Measurements from ENCODE around the gene ZBTB7C.

ZBTB7C gene

DNA sequence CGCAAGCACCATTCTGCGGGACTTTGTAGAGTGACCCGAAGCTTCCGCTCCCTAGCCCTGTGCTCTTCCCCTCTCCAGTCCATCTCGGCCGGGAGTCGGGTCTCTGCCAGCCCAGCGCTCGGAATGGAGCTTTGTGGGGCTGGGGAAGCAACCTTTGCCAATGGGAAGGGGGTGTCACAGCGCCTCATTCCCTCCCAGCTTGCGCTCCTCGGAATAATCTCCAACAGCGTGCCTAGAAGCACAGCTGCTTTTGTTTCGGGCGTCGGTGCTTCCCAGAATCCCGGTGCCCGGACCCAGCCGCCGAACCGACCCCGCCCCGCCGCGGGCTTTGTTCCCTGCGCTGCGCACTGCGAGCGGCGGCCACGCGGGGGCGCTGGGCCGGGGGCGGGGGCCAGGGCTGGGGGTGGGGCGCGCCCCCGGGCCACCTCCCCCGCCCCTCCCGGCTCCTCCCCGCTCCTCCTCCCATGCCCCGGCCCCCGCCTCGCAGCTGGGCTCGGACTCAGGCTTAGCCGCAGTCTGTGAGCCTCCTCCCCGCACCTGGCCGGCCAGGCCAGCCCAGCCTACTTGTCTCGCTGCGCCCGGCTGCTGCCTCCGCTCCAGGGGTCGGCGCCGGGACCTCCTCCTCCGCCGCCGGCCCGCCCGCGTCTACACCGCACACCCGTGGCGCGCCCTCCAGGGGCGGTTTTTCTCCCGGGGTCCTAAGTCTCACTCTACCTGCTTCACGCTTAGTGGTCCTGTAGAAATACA is 401.1 kb downstream of the ZBTB7C start (continued):
- TF ChIP-seq, protein P1, sequence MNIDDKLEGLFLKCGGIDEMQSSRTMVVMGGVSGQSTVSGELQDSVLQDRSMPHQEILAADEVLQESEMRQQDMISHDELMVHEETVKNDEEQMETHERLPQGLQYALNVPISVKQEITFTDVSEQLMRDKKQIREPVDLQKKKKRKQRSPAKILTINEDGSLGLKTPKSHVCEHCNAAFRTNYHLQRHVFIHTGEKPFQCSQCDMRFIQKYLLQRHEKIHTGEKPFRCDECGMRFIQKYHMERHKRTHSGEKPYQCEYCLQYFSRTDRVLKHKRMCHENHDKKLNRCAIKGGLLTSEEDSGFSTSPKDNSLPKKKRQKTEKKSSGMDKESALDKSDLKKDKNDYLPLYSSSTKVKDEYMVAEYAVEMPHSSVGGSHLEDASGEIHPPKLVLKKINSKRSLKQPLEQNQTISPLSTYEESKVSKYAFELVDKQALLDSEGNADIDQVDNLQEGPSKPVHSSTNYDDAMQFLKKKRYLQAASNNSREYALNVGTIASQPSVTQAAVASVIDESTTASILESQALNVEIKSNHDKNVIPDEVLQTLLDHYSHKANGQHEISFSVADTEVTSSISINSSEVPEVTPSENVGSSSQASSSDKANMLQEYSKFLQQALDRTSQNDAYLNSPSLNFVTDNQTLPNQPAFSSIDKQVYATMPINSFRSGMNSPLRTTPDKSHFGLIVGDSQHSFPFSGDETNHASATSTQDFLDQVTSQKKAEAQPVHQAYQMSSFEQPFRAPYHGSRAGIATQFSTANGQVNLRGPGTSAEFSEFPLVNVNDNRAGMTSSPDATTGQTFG (tag by site-specific recombination; IDR thresholded peaks at IDR 0.05; ENCODE audit: borderline replicate concordance): no peak
- TF ChIP-seq, protein P2, sequence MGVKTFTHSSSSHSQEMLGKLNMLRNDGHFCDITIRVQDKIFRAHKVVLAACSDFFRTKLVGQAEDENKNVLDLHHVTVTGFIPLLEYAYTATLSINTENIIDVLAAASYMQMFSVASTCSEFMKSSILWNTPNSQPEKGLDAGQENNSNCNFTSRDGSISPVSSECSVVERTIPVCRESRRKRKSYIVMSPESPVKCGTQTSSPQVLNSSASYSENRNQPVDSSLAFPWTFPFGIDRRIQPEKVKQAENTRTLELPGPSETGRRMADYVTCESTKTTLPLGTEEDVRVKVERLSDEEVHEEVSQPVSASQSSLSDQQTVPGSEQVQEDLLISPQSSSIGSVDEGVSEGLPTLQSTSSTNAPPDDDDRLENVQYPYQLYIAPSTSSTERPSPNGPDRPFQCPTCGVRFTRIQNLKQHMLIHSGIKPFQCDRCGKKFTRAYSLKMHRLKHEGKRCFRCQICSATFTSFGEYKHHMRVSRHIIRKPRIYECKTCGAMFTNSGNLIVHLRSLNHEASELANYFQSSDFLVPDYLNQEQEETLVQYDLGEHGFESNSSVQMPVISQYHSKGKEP (tag by site-specific recombination; IDR thresholded peaks at IDR 0.05): no peak
- TF ChIP-seq ZNF623 (tag by site-specific recombination; IDR thresholded peaks at IDR 0.05): no peak
- TF ChIP-seq ZNF175 (tag by site-specific recombination; IDR thresholded peaks at IDR 0.05): no peak
- TF ChIP-seq ZFP69B (tag by site-specific recombination; IDR thresholded peaks at IDR 0.05): no peak
- TF ChIP-seq ZNF677 (tag by site-specific recombination; IDR thresholded peaks at IDR 0.05): no peak

DNA sequence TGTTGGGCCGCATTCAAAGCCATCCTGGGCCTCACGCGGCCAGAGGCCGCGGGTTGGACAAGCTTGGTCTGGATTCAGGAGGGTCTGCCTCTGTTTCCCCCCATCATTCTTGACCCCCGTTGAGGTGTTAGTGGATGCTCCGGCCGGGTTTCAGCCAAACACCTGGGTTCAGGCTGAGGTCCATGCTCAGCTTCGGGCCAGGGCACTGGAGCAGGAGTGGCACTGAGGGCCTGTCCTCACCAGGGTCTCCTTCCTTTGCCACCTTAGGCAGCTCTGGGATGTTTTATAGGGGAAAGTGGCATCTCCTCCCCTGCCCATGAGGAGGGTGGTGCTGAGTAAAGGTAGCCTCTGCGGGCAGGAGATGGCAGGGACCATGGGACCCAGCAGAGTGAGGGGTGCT is 401.8 kb downstream of the ZBTB7C start:
- Histone ChIP-seq H3K4me3 (ENCODE audit: low read depth, low read length) (no peak overlapping the region), H3K36me3 (ENCODE audit: control insufficient read depth in 2 of 2, insufficient read depth in 1 of 2, low read length in 2 of 2) (no peaks in the 10 kb centered on the region), H3K4me1 (ENCODE audit: control insufficient read depth, insufficient read depth, low read length) (peaks cover 6% of the 10 kb centered on the region), H3K27ac (ENCODE audit: extremely low read depth, low read depth, low read length) (no peak overlapping the region), H3K9me3 (ENCODE audit: control insufficient read depth, insufficient read depth, low read depth, low read length) (no peaks in the 10 kb centered on the region)
- ChIA-PET POLR2A (interaction anchor here (0.9 kb wide), 1 partner anchor 9 kb away, joined by 3 read pairs; no protein-coding TSS in a partner anchor), CTCF (interaction anchor here (0.5 to 2.8 kb wide), 31 partner anchors 10 to 895 kb away, joined by 3 to 36 read pairs (median 3); no protein-coding TSS in a partner anchor)
- TF ChIP-seq ZNF335 (tag by site-specific recombination; conservative IDR thresholded peaks at IDR 0.05): no peak
- TF ChIP-seq ZNF548 (tag by site-specific recombination; IDR thresholded peaks at IDR 0.05): no peak
- TF ChIP-seq ZBTB20 (tag by site-specific recombination; IDR thresholded peaks at IDR 0.05): no peak
- TF ChIP-seq ZNF624 (tag by site-specific recombination; IDR thresholded peaks at IDR 0.05): no peak
- TF ChIP-seq FEZF1 (tag by site-specific recombination; IDR thresholded peaks at IDR 0.05): no peak
- TF ChIP-seq, protein P3, sequence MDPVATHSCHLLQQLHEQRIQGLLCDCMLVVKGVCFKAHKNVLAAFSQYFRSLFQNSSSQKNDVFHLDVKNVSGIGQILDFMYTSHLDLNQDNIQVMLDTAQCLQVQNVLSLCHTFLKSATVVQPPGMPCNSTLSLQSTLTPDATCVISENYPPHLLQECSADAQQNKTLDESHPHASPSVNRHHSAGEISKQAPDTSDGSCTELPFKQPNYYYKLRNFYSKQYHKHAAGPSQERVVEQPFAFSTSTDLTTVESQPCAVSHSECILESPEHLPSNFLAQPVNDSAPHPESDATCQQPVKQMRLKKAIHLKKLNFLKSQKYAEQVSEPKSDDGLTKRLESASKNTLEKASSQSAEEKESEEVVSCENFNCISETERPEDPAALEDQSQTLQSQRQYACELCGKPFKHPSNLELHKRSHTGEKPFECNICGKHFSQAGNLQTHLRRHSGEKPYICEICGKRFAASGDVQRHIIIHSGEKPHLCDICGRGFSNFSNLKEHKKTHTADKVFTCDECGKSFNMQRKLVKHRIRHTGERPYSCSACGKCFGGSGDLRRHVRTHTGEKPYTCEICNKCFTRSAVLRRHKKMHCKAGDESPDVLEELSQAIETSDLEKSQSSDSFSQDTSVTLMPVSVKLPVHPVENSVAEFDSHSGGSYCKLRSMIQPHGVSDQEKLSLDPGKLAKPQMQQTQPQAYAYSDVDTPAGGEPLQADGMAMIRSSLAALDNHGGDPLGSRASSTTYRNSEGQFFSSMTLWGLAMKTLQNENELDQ (tag by site-specific recombination; IDR thresholded peaks at IDR 0.05; ENCODE audit: low read depth): no peak
- TF ChIP-seq, protein P4, sequence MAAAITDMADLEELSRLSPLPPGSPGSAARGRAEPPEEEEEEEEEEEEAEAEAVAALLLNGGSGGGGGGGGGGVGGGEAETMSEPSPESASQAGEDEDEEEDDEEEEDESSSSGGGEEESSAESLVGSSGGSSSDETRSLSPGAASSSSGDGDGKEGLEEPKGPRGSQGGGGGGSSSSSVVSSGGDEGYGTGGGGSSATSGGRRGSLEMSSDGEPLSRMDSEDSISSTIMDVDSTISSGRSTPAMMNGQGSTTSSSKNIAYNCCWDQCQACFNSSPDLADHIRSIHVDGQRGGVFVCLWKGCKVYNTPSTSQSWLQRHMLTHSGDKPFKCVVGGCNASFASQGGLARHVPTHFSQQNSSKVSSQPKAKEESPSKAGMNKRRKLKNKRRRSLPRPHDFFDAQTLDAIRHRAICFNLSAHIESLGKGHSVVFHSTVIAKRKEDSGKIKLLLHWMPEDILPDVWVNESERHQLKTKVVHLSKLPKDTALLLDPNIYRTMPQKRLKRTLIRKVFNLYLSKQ (tag by site-specific recombination; IDR thresholded peaks at IDR 0.05; ENCODE audit: borderline replicate concordance): no peak
- no peak for TF ChIP-seq ZNF133 (tag by site-specific recombination; IDR thresholded peaks at IDR 0.05)
- no peak for TF ChIP-seq ZNF654 (tag by site-specific recombination; IDR thresholded peaks at IDR 0.05; ENCODE audit: low read depth)
- TF ChIP-seq, protein P5, sequence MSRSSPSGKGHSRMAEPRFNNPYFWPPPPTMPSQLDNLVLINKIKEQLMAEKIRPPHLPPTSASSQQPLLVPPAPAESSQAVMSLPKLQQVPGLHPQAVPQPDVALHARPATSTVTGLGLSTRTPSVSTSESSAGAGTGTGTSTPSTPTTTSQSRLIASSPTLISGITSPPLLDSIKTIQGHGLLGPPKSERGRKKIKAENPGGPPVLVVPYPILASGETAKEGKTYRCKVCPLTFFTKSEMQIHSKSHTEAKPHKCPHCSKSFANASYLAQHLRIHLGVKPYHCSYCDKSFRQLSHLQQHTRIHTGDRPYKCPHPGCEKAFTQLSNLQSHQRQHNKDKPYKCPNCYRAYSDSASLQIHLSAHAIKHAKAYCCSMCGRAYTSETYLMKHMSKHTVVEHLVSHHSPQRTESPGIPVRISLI (tag by site-specific recombination; IDR thresholded peaks at IDR 0.05): no peak
- TF ChIP-seq, protein P6, sequence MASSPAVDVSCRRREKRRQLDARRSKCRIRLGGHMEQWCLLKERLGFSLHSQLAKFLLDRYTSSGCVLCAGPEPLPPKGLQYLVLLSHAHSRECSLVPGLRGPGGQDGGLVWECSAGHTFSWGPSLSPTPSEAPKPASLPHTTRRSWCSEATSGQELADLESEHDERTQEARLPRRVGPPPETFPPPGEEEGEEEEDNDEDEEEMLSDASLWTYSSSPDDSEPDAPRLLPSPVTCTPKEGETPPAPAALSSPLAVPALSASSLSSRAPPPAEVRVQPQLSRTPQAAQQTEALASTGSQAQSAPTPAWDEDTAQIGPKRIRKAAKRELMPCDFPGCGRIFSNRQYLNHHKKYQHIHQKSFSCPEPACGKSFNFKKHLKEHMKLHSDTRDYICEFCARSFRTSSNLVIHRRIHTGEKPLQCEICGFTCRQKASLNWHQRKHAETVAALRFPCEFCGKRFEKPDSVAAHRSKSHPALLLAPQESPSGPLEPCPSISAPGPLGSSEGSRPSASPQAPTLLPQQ (tag by site-specific recombination; IDR thresholded peaks at IDR 0.05): no peak
- TF ChIP-seq KLF8 (tag by site-specific recombination; IDR thresholded peaks at IDR 0.05): no peak
- TF ChIP-seq, protein P7, sequence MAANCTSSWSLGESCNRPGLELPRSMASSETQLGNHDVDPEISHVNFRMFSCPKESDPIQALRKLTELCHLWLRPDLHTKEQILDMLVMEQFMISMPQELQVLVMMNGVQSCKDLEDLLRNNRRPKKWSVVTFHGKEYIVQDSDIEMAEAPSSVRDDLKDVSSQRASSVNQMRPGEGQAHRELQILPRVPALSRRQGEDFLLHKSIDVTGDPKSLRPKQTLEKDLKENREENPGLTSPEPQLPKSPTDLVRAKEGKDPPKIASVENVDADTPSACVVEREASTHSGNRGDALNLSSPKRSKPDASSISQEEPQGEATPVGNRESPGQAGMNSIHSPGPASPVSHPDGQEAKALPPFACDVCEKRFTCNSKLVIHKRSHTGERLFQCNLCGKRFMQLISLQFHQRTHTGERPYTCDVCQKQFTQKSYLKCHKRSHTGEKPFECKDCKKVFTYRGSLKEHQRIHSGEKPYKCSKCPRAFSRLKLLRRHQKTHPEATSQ (tag by site-specific recombination; IDR thresholded peaks at IDR 0.05): no peak
- no peak for TF ChIP-seq ZNF394 (tag by site-specific recombination; IDR thresholded peaks at IDR 0.05; ENCODE audit: borderline replicate concordance)
- TF ChIP-seq PRDM1 (tag by site-specific recombination; IDR thresholded peaks at IDR 0.05): no peak
- TF ChIP-seq ZFHX2 (tag by site-specific recombination; conservative IDR thresholded peaks at IDR 0.05): no peak
- TF ChIP-seq GLI4 (tag by site-specific recombination; IDR thresholded peaks at IDR 0.05): no peak
- TF ChIP-seq ZNF211 (tag by site-specific recombination; IDR thresholded peaks at IDR 0.05; ENCODE audit: low read depth): no peak
